Stimulated activated CD4-positive, alpha-beta T cell treated with anti-CD3 and anti-CD28 coated beads, TNF-alpha, amount 100 ng/mL, for 24 hours (primary cell): ENCODE measurements around the gene FAM20B.
A peak's percentile ranks its signal among the peaks of the same experiment; 100 is the strongest.
"Not testable (repeated sequence)": the region's sequence is repeated elsewhere in the genome, so short reads cannot be mapped to it uniquely, and the experiment has no call there.

ENCODE experiments used
- DNase-seq, 3 experiments: peaks; one replicate each; pipeline ENCODE4 v3.0.0-alpha.2; 2020; ENCODE audit warnings: low read depth in 3 of 3

FAM20B gene

GRCh38 chr1:179023946-179024650 lies 1.6 kb upstream of the FAM20B start:
- no peak for DNase-seq

GRCh38 chr1:179025975-179026812 lies 500 bp downstream of the FAM20B start:
- peak; percentile 40 to 72 (median 56) for DNase-seq

- DNase-seq: no peak
These were observed 1.3 kb downstream of the FAM20B start for GRCh38 chr1:179026813-179027669.

- no peak for DNase-seq
These were observed 3.6 kb downstream of the FAM20B start for GRCh38 chr1:179029321-179029759.

DNA sequence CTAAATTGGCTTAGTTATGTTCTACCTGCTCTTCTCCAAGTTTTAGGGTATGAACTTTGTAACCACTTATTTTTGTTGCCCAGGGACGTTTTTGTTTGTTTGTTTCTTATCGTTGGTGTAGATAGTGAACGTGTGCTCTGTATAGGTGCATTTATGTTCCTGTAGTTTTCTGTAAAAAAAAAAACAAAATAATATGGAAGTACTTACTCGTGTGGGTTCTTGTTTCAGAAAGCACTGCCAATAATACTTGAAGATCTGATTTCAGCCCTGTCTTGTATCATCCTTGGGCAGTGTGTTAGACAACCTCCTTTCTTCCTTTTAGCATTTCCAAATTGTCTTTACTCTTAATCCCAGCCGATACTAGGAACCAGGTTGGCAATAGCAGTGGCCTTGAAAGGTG lies 4.4 kb downstream of the FAM20B start:
- no peak for DNase-seq

- no peak for DNase-seq
These were observed 5.0 kb downstream of the FAM20B start for GRCh38 chr1:179030683-179031082.

- DNase-seq: no peak
These were observed 5.6 kb downstream of the FAM20B start for GRCh38 chr1:179031284-179031683.

DNA sequence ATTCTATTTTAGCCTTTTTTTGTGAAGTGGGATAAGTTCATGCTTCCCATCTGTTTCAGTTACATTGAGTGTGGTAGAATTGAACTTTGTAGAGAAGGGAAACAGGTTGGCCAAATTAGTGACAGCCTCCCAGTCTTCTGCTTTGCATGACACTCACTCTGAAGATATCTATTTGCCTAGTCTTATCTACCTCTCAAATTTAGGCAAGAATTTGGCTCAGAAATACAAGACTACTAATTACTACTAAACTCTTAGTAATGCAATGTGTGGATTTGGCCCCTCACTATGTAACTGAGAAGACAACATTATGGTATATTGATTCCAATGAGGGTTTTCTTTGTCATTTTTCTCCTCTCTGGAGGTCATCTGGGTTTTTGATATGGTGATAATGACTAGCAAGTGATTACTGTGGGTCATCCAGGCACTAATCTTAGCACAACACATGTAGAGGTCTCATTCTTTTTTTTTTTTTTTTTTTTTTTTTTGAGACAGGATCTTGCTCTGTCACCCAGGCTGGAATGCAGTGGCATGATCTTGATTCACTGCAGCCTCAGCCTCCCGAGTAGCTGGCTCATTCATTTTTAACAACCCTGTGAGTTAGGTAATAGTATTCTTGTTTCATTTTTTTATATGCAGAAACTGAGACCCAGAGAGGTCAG lies 6.3 kb downstream of the FAM20B start:
- no peak for DNase-seq

GRCh38 chr1:179034720-179035119 lies 9.0 kb downstream of the FAM20B start:
- DNase-seq: no peak

- peak in 1 of 3 experiments; percentile 2 for DNase-seq
These were observed 11.3 kb downstream of the FAM20B start for GRCh38 chr1:179036844-179037465.

- DNase-seq: no peak
These were observed 13.0 kb downstream of the FAM20B start for GRCh38 chr1:179038528-179039281.

GRCh38 chr1:179039502-179040174 lies 13.9 kb downstream of the FAM20B start:
- DNase-seq: not testable (repeated sequence)

- not testable (repeated sequence) for DNase-seq
These were observed 14.5 kb downstream of the FAM20B start for GRCh38 chr1:179040175-179040551.

GRCh38 chr1:179042087-179042486 lies 16.4 kb downstream of the FAM20B start:
- DNase-seq: no peak

DNA sequence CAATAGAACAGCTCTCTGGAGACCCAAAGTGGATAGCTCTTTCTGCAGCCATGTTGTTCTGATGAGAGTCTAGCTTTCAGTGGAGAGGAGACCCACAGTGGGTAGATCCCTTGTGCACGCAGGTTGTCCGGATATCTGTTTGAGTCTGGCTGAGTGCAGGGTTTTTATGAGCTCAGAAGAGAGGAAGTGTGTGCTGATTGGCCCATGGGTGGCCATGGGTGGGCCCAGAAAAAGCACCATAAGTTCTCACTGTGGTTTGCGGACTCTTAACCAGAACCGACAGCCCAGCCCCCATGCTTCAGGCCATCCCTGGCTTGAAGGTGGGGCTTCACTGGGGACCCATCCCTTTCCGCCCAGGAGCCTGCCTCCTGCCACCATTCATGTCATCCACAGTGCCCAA lies 17.0 kb downstream of the FAM20B start:
- DNase-seq: no peak

DNA sequence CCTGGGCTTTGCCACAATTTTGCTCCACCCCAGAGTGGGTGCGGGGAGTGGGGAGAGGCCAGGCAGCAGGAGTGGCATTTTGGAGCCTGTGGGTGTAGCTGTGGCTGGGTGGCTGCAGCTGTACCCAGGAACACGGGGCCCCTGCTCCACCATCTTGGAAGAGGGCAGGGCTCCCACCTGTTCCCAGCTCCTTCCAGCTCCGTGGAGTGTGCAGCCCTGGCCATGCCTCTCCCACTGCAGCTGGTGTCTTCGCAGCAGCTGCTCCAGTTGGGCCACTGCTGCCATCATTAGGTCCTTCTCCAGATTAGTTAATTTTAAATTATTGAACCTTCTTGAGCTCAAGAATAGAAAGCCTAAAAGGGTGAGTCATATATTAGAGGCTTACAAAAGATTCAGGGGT lies 17.6 kb downstream of the FAM20B start:
- DNase-seq: no peak

GRCh38 chr1:179043907-179044306 lies 18.2 kb downstream of the FAM20B start:
- DNase-seq: no peak

DNA sequence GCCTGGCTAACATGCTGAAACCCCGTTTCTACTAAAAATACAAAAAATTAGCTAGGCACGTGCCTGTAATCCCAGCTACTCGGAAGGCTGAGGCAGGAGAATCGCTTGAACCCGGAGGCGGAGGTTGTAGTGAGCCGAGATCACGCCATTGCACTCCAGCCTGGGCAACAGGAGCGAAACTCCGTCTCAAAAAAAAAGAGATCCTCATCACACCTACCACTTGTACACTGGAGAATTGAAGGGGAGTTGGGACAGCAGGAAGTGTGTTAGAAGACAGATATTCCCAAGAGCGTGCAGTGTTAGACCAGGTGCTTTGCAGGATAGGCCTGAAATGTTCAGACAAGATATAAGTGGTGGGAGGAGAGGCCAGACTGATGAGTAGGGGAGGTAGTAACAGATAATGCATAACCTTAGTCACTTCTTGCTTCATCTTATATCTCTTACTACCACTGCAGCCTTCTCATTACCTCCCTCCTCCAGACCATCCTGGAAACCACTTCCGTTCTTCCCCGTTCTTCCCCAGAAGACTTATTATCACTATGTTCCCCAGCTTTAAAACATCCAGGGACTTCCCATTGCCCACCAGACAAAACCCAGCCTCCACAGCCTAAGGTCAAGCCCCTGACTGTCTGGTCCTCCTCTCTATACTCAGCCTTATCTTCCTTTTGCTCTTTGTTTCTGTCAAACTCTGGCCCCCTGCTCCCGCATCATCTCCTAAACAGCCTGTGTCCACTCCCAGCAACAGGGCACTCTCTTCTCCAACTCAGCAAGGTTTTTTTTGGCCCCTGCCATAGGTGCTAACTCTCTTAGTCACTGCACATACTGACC lies 21.3 kb downstream of the FAM20B start:
- no peak for DNase-seq

DNA sequence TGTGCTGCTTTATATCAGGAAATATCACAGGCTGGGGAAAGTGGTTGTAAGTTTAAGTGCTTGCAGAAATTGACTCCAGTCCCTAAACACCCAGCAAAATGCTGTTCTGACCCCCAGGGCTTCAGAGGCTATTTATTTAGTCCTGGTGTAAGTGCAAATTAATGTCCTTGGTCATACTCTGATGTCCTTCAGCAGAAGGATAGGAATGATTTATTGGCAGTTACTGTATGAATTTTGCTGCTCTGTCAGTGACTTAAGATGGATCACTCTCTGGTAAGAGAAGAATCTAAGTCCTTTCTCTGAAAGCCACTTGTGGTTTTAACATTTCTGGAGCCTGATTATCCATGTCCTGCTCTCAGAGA lies 21.9 kb downstream of the FAM20B start:
- DNase-seq: no peak
